Measurements from ENCODE around the gene DGCR8. TPM values are rescaled to one million over a fixed set of nuclear protein-coding genes. Genes with fewer than 3 reads are reported as not detected.

The DGCR8 gene
- total RNA-seq, 4 donors from 2014 or later = 16.9 to 27.6 (median 25.5) TPM

GRCh38 chr22:20084547-20085413 lies 4.7 kb downstream of the DGCR8 start:
- TF ChIP-seq CTCF (IDR thresholded peaks at IDR 0.05) = peak in 1 of 4 experiments; percentile 24
- no peak for TF ChIP-seq POLR2A (IDR thresholded peaks at IDR 0.05)
- no peak for TF ChIP-seq EP300 (IDR thresholded peaks at IDR 0.05)
- no peak for TF ChIP-seq POLR2AphosphoS5 (IDR thresholded peaks at IDR 0.05)
- peaks cover 0 to 54% (median 38%) of the 10 kb centered on the region in 3 donors for H3K4me1 ChIP-seq
- H3K36me3 ChIP-seq = peaks cover 0 to 43% of the 10 kb centered on the region in 2 donors
- H3K9me3 ChIP-seq = no peaks in the 10 kb centered on the region
- WGBS, 2 donors (ENCODE audit: low coverage in 1 of 2) = 72 to 76% methylated on average over 10 of the region's 23 CpGs
- H3K27me3 ChIP-seq = no peaks in the 10 kb centered on the region
- no peak overlapping the region for H3K4me3 ChIP-seq
- ATAC-seq = no peak
- peak overlapping the region in 2 of 4 donors; percentile 19 to 35 for H3K27ac ChIP-seq

- H3K36me3 ChIP-seq = peaks cover 0 to 52% of the 10 kb centered on the region in 2 donors
- WGBS, 2 donors (ENCODE audit: low coverage in 1 of 2) = 88 to 93% methylated on average over 7 to 16 of the region's 20 CpGs
- H3K4me1 ChIP-seq = peaks cover 0 to 54% (median 38%) of the 10 kb centered on the region in 3 donors
- ATAC-seq = no peak
- no peaks in the 10 kb centered on the region for H3K9me3 ChIP-seq
- TF ChIP-seq POLR2A (IDR thresholded peaks at IDR 0.05) = no peak
- TF ChIP-seq POLR2AphosphoS5 (IDR thresholded peaks at IDR 0.05) = no peak
- no peak for TF ChIP-seq CTCF (IDR thresholded peaks at IDR 0.05)
- TF ChIP-seq EP300 (IDR thresholded peaks at IDR 0.05) = no peak
- H3K4me3 ChIP-seq = no peak overlapping the region
- H3K27me3 ChIP-seq = no peaks in the 10 kb centered on the region
- H3K27ac ChIP-seq = no peak overlapping the region
Measured at GRCh38 chr22:20085651-20086050, 5.6 kb downstream of the DGCR8 start.

- 87 to 100% methylated on average over 1 to 14 of the region's 24 CpGs for WGBS, 2 donors (ENCODE audit: low coverage in 1 of 2)
- no peak for TF ChIP-seq CTCF (IDR thresholded peaks at IDR 0.05)
- no peak for TF ChIP-seq POLR2AphosphoS5 (IDR thresholded peaks at IDR 0.05)
- TF ChIP-seq POLR2A (IDR thresholded peaks at IDR 0.05) = no peak
- TF ChIP-seq EP300 (IDR thresholded peaks at IDR 0.05) = no peak
- no peak overlapping the region for H3K27ac ChIP-seq
- ATAC-seq = no peak
- H3K27me3 ChIP-seq = no peaks in the 10 kb centered on the region
- H3K36me3 ChIP-seq = peaks cover 0 to 57% of the 10 kb centered on the region in 2 donors
- no peaks in the 10 kb centered on the region for H3K9me3 ChIP-seq
- no peak overlapping the region for H3K4me3 ChIP-seq
- H3K4me1 ChIP-seq = peaks cover 0 to 50% (median 34%) of the 10 kb centered on the region in 3 donors
Measured at GRCh38 chr22:20086101-20086599, 6.1 kb downstream of the DGCR8 start.

- Histone ChIP-seq H3K9me3 (no peaks in the 10 kb centered on the region), H3K27me3 (no peaks in the 10 kb centered on the region), H3K36me3 (peaks cover 0 to 63% of the 10 kb centered on the region in 2 donors), H3K4me1 (peaks cover 0 to 44% (median 27%) of the 10 kb centered on the region in 3 donors), H3K27ac (no peak overlapping the region), H3K4me3 (no peak overlapping the region)
- TF ChIP-seq POLR2A (IDR thresholded peaks at IDR 0.05) = no peak
- TF ChIP-seq POLR2AphosphoS5 (IDR thresholded peaks at IDR 0.05) = no peak
- no peak for TF ChIP-seq CTCF (IDR thresholded peaks at IDR 0.05)
- no peak for TF ChIP-seq EP300 (IDR thresholded peaks at IDR 0.05)
- no peak for ATAC-seq
- WGBS, 2 donors (ENCODE audit: low coverage in 1 of 2) = 93 to 100% methylated on average over 2 to 3 of the region's 5 CpGs
Measured at GRCh38 chr22:20086763-20087162, 6.7 kb downstream of the DGCR8 start.
